Measurements from ENCODE around the gene SERPINB8. TPM values are rescaled to one million over a fixed set of nuclear protein-coding genes. Genes with fewer than 3 reads are reported as not detected.

Gene SERPINB8
- total and polyA plus RNA-seq, 9 of the 15 experiments (the other 6 are each of a cell fraction or from before 2014, with no cell fraction given), result 0.05 to 0.19 (median 0.09) TPM

DNA sequence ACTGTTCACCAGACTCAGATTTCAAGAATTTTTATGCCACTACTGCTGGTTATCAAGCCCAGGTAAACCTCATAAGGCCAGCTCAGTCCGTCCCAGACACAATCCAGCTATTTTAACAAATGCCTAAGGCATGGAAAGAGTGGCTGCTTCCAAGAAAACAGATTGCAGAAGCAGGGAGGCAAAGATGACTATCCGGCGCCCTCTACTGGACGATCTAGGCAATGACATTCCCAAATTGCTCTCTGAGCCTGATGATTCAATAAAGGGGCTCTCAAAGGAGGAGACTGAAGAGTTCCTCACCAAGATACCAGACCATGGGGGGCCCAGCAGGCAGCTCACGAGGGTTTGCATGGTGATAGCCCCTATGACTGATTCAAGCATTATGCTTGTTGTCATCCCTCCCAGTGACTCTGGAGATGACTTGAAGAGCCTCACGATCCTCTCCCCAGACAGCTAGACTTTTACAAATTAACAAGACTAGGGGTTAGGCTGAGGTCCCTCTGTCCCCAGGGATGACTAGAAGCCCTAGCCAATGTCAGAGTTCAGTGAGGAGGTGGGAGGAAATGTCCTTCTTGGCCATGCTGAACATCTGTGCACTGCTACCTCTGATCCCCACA, 25.0 kb downstream of the SERPINB8 start (continued):
- TF ChIP-seq, protein P1, sequence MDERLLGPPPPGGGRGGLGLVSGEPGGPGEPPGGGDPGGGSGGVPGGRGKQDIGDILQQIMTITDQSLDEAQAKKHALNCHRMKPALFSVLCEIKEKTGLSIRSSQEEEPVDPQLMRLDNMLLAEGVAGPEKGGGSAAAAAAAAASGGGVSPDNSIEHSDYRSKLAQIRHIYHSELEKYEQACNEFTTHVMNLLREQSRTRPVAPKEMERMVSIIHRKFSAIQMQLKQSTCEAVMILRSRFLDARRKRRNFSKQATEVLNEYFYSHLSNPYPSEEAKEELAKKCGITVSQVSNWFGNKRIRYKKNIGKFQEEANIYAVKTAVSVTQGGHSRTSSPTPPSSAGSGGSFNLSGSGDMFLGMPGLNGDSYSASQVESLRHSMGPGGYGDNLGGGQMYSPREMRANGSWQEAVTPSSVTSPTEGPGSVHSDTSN (CRISPR knock-in tag; IDR thresholded peaks at IDR 0.05; ENCODE audit: low read depth), result no peak
- TF ChIP-seq, protein P1 (tag; conservative IDR thresholded peaks at IDR 0.05; ENCODE audit: low read depth), result no peak
- no peak for TF ChIP-seq PTBP1 (IDR thresholded peaks at IDR 0.05; ENCODE audit: low read depth, low read length)
- TF ChIP-seq, protein P2, sequence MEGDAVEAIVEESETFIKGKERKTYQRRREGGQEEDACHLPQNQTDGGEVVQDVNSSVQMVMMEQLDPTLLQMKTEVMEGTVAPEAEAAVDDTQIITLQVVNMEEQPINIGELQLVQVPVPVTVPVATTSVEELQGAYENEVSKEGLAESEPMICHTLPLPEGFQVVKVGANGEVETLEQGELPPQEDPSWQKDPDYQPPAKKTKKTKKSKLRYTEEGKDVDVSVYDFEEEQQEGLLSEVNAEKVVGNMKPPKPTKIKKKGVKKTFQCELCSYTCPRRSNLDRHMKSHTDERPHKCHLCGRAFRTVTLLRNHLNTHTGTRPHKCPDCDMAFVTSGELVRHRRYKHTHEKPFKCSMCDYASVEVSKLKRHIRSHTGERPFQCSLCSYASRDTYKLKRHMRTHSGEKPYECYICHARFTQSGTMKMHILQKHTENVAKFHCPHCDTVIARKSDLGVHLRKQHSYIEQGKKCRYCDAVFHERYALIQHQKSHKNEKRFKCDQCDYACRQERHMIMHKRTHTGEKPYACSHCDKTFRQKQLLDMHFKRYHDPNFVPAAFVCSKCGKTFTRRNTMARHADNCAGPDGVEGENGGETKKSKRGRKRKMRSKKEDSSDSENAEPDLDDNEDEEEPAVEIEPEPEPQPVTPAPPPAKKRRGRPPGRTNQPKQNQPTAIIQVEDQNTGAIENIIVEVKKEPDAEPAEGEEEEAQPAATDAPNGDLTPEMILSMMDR (IDR thresholded peaks at IDR 0.05 in 2 of 3, conservative IDR thresholded peaks at IDR 0.05 in 1 of 3; ENCODE audit: insufficient read depth in 2 of 3, low read depth in 1 of 3, low read length in 3 of 3), result peak; percentile 35 to 72 (median 62)
- TF ChIP-seq CTBP1 (IDR thresholded peaks at IDR 0.05; ENCODE audit: borderline replicate concordance), result no peak
- TF ChIP-seq ZNF12 (CRISPR knock-in tag; IDR thresholded peaks at IDR 0.05), result no peak
- no peak for TF ChIP-seq CREM (IDR thresholded peaks at IDR 0.05; ENCODE audit: low read depth)
- TF ChIP-seq, protein P3, sequence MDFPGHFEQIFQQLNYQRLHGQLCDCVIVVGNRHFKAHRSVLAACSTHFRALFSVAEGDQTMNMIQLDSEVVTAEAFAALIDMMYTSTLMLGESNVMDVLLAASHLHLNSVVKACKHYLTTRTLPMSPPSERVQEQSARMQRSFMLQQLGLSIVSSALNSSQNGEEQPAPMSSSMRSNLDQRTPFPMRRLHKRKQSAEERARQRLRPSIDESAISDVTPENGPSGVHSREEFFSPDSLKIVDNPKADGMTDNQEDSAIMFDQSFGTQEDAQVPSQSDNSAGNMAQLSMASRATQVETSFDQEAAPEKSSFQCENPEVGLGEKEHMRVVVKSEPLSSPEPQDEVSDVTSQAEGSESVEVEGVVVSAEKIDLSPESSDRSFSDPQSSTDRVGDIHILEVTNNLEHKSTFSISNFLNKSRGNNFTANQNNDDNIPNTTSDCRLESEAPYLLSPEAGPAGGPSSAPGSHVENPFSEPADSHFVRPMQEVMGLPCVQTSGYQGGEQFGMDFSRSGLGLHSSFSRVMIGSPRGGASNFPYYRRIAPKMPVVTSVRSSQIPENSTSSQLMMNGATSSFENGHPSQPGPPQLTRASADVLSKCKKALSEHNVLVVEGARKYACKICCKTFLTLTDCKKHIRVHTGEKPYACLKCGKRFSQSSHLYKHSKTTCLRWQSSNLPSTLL (IDR thresholded peaks at IDR 0.05), result no peak
- TF ChIP-seq, protein P4, sequence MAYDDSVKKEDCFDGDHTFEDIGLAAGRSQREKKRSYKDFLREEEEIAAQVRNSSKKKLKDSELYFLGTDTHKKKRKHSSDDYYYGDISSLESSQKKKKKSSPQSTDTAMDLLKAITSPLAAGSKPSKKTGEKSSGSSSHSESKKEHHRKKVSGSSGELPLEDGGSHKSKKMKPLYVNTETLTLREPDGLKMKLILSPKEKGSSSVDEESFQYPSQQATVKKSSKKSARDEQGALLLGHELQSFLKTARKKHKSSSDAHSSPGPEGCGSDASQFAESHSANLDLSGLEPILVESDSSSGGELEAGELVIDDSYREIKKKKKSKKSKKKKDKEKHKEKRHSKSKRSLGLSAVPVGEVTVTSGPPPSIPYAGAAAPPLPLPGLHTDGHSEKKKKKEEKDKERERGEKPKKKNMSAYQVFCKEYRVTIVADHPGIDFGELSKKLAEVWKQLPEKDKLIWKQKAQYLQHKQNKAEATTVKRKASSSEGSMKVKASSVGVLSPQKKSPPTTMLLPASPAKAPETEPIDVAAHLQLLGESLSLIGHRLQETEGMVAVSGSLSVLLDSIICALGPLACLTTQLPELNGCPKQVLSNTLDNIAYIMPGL (CRISPR knock-in tag; IDR thresholded peaks at IDR 0.05), result no peak
- no peak for TF ChIP-seq ZFP36 (IDR thresholded peaks at IDR 0.05; ENCODE audit: low read depth, low read length, partially characterized antibody)
- 0 out of 2 replicates have a peak, but pooled peaks have one; percentile 20 for TF ChIP-seq SMC3 (conservative IDR thresholded peaks at IDR 0.05; ENCODE audit: insufficient read depth, low read depth, low read length)
- no peak for TF ChIP-seq SAFB2 (IDR thresholded peaks at IDR 0.05; ENCODE audit: borderline replicate concordance, low read depth, low read length, severe bottlenecking)
- no peak for TF ChIP-seq TAF15 (IDR thresholded peaks at IDR 0.05; ENCODE audit: low read depth, low read length)
- TF ChIP-seq, protein P5, sequence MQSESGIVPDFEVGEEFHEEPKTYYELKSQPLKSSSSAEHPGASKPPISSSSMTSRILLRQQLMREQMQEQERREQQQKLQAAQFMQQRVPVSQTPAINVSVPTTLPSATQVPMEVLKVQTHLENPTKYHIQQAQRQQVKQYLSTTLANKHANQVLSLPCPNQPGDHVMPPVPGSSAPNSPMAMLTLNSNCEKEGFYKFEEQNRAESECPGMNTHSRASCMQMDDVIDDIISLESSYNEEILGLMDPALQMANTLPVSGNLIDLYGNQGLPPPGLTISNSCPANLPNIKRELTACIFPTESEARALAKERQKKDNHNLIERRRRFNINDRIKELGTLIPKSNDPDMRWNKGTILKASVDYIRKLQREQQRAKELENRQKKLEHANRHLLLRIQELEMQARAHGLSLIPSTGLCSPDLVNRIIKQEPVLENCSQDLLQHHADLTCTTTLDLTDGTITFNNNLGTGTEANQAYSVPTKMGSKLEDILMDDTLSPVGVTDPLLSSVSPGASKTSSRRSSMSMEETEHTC (IDR thresholded peaks at IDR 0.05), result no peak
- TF ChIP-seq, protein P6, sequence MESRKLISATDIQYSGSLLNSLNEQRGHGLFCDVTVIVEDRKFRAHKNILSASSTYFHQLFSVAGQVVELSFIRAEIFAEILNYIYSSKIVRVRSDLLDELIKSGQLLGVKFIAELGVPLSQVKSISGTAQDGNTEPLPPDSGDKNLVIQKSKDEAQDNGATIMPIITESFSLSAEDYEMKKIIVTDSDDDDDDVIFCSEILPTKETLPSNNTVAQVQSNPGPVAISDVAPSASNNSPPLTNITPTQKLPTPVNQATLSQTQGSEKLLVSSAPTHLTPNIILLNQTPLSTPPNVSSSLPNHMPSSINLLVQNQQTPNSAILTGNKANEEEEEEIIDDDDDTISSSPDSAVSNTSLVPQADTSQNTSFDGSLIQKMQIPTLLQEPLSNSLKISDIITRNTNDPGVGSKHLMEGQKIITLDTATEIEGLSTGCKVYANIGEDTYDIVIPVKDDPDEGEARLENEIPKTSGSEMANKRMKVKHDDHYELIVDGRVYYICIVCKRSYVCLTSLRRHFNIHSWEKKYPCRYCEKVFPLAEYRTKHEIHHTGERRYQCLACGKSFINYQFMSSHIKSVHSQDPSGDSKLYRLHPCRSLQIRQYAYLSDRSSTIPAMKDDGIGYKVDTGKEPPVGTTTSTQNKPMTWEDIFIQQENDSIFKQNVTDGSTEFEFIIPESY (CRISPR knock-in tag; IDR thresholded peaks at IDR 0.05), result no peak
